Stomach smooth muscle (tissue), 2 donors: Measurements from ENCODE around the gene SLC4A3.

Experiments
- H3K27ac ChIP-seq: one replicate; pipeline ENCODE4 v1.7.0; 2013; ENCODE audit warnings: mild to moderate bottlenecking, low read length, inconsistent platforms
- H3K27me3 ChIP-seq, 2 donors: one replicate each; pipeline ENCODE4 v1.7.0; 2013; ENCODE audit warnings: low read length in 2 of 2; ENCODE audit not compliant: insufficient read depth in 2 of 2, control insufficient read depth in 1 of 2
- H3K36me3 ChIP-seq, 2 donors: one replicate each; pipeline ENCODE4 v1.7.0; 2013; ENCODE audit warnings: low read length in 2 of 2; ENCODE audit not compliant: control insufficient read depth in 2 of 2, insufficient read depth in 2 of 2
- H3K4me1 ChIP-seq: one replicate; pipeline ENCODE4 v1.7.0; 2013; ENCODE audit warnings: low read length; ENCODE audit not compliant: control insufficient read depth, insufficient read depth
- H3K4me3 ChIP-seq, 2 donors: one replicate each; pipeline ENCODE4 v1.7.0; 2013; ENCODE audit warnings: low read length in 2 of 2
- H3K9ac ChIP-seq, 2 donors: one replicate each; pipeline ENCODE4 v1.7.0; 2013; ENCODE audit warnings: low read length in 2 of 2, mild to moderate bottlenecking in 1 of 2
- H3K9me3 ChIP-seq, 2 donors: one replicate each; pipeline ENCODE4 v1.7.0; 2013; ENCODE audit warnings: low read length in 2 of 2; ENCODE audit not compliant: control insufficient read depth in 2 of 2
- donor health status: healthy.
- donor health status: Pancreatic carcinoma.

SLC4A3 gene

DNA sequence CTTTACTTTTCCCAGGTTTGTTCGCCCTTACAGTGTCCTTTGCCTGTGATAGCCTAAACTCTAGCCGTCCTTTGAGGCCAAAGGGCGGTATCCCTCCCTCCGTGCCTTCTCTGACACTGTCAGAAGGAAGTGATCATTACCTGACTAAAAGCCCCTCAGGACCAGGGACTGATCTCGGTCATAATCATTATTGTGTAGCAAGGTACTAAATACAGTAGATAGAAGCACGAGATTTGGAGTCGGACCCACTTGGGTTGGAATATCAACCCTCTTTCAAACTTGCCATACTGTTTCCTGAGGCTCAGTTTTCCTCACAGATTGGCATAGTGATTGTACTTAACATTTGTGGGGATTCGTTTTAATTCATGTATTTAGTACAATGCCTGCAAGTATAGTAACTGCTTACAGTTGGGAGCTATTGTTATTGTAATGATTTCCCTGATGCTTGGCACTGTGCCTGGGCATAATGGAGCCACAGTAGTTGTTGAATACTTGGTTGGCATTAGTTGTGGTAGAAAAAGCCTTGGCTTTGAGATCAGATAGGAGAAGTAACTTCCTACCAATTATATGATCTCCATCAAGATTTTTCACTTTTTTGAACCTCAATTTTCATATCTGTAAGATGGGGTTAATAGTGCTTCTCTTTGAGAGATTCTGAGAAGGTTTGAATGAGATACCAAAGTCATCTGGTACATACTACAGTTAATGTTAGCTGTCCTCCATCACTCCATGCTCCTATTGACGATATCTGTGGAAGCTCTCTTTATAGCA is 28.9 kb upstream of the SLC4A3 start:
- peak overlapping the region; percentile 85 to 90 for H3K9ac ChIP-seq
- H3K9me3 ChIP-seq: no peaks in the 10 kb centered on the region
- peak overlapping the region; percentile 96 for H3K4me3 ChIP-seq
- peaks cover 8 to 16% of the 10 kb centered on the region in 2 donors for H3K36me3 ChIP-seq
- no peaks in the 10 kb centered on the region for H3K27me3 ChIP-seq
- H3K4me1 ChIP-seq: peaks cover 9% of the 10 kb centered on the region
- H3K27ac ChIP-seq: peak overlapping the region; percentile 89

DNA sequence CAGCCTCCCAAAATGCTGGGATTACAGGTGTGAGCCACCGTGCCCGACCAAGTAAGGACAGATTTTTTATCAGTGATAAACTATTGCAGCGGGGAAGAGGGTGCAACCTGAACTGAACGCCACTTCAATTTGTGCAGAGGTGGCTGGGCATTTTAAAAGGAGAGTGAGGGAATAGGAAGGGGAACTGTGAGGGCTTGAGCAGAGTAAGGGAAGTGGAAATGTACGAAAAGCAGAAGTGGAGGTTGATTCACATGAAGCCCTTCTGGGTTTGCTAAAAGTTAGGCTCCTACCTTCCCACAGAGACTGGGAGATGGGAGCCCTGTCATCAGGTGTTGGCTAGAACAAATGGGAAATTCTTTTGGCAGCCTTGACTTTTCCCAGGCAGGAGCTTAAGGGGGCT is 23.7 kb upstream of the SLC4A3 start:
- Histone ChIP-seq H3K9me3 (no peaks in the 10 kb centered on the region), H3K27me3 (no peaks in the 10 kb centered on the region), H3K36me3 (peaks cover 18 to 39% of the 10 kb centered on the region in 2 donors), H3K9ac (no peak overlapping the region), H3K27ac (no peak overlapping the region), H3K4me3 (no peak overlapping the region), H3K4me1 (peaks cover under 1% of the 10 kb centered on the region)

DNA sequence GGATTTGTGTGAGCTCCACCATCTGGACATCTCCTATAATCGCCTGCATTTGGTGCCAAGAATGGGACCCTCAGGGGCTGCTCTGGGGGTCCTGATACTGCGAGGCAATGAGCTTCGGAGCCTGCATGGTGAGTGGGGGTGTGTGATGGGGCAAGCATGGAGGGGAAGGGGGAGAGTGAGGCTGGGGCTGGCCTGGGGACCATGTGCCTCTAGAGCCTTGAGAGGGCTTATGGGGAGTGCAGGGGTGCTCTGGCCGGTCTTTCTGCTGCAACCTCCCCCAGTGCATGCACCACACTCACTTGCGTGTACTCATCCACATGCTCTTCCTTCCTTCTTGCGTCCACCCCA is 21.8 kb upstream of the SLC4A3 start:
- Histone ChIP-seq H3K27ac (no peak overlapping the region), H3K36me3 (peaks cover 18 to 46% of the 10 kb centered on the region in 2 donors), H3K27me3 (no peaks in the 10 kb centered on the region), H3K9me3 (no peaks in the 10 kb centered on the region), H3K4me1 (no peaks in the 10 kb centered on the region), H3K9ac (no peak overlapping the region), H3K4me3 (no peak overlapping the region)

DNA sequence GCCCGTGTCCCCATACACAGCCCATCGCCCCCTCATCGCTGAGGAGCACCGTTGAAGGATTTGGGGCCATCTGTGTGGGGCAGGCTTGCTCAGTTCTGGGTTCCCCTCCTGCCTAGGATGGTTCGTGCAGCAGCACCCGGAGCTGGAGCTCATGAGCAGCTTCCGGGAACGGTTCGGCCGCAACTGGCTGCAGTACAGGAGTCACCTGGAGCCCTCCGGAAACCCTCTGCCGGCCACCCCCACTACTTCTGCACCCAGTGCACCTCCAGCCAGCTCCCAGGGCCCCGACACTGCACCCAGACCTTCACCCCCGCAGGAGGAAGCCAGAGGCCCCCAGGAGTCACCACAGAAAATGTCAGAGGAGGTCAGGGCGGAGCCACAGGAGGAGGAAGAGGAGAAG is 19.5 kb upstream of the SLC4A3 start:
- no peak overlapping the region for H3K9ac ChIP-seq
- H3K4me1 ChIP-seq: no peaks in the 10 kb centered on the region
- H3K9me3 ChIP-seq: no peaks in the 10 kb centered on the region
- peaks cover 16 to 37% of the 10 kb centered on the region in 2 donors for H3K36me3 ChIP-seq
- no peak overlapping the region for H3K4me3 ChIP-seq
- H3K27me3 ChIP-seq: no peaks in the 10 kb centered on the region
- no peak overlapping the region for H3K27ac ChIP-seq

DNA sequence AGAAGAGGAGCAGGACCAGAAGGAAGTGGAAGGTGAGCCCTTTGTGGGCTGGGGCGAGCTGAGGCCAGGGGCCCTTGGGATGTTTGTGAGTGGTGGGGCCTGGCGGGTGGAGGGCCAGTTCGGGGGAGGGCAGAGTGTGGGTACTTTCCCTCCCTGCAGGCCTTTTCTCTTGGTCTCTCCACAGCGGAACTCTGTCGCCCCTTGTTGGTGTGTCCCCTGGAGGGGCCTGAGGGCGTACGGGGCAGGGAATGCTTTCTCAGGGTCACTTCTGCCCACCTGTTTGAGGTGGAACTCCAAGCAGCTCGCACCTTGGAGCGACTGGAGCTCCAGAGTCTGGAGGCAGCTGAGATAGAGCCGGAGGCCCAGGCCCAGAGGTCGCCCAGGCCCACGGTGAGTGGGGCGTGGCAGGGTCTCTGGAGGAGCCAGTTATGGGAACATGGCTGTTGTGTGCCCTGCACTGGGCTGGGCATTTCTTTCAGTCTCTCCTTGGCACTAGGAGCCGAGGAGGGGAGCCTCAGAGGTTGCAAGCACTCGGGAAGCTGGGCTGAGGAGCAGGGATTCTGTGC is 18.9 kb upstream of the SLC4A3 start:
- no peaks in the 10 kb centered on the region for H3K4me1 ChIP-seq
- no peaks in the 10 kb centered on the region for H3K9me3 ChIP-seq
- no peaks in the 10 kb centered on the region for H3K27me3 ChIP-seq
- no peak overlapping the region for H3K27ac ChIP-seq
- no peak overlapping the region for H3K4me3 ChIP-seq
- H3K36me3 ChIP-seq: peaks cover 16 to 37% of the 10 kb centered on the region in 2 donors
- no peak overlapping the region for H3K9ac ChIP-seq

DNA sequence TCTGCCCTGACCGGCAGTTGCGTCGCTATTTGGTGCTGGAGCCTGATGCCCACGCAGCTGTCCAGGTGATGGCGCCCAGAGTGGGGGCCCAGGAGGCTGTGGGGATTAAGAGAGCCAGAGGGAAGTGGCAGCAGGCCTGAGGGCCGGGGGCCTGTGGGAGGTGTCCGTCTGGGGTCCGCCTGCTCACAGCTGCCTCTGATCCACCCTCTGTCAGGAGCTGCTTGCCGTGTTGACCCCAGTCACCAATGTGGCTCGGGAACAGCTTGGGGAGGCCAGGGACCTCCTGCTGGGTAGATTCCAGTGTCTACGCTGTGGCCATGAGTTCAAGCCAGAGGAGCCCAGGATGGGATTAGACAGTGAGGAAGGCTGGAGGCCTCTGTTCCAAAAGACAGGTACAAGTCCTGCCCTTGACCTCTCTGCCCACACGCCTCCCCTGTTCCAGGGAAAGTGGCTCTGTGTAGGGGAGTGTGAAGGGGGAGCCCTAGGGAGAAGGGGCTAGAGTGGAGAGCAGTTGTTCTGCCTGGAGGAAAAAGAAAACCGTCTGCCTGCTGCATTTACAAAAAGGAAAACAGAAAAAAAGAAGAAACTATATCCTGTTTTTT is 18.2 kb upstream of the SLC4A3 start:
- Histone ChIP-seq H3K27me3 (no peaks in the 10 kb centered on the region), H3K4me3 (no peak overlapping the region), H3K36me3 (peaks cover 15 to 35% of the 10 kb centered on the region in 2 donors), H3K9me3 (no peaks in the 10 kb centered on the region), H3K9ac (no peak overlapping the region), H3K4me1 (no peaks in the 10 kb centered on the region), H3K27ac (no peak overlapping the region)

DNA sequence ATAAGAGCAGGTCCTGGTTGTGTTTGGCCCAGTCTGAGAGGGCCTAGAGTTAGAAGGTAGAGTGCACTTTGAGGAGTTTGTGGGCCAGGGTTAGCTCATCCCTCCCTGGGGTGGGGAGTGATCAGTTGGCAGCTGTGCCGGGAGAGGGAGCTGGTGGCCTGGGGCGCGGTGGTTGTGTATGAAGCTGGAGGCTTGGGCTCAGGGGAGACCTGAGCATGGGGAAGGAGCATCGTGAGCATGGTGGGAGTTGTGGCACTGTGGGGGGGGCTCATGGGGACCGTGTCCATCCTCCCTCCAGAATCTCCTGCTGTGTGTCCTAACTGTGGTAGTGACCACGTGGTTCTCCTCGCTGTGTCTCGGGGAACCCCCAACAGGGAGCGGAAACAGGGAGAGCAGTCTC is 16.1 kb upstream of the SLC4A3 start:
- H3K9me3 ChIP-seq: no peaks in the 10 kb centered on the region
- H3K4me3 ChIP-seq: no peak overlapping the region
- no peaks in the 10 kb centered on the region for H3K27me3 ChIP-seq
- H3K36me3 ChIP-seq: peaks cover 17 to 33% of the 10 kb centered on the region in 2 donors
- no peaks in the 10 kb centered on the region for H3K4me1 ChIP-seq
- no peak overlapping the region for H3K9ac ChIP-seq
- no peak overlapping the region for H3K27ac ChIP-seq

DNA sequence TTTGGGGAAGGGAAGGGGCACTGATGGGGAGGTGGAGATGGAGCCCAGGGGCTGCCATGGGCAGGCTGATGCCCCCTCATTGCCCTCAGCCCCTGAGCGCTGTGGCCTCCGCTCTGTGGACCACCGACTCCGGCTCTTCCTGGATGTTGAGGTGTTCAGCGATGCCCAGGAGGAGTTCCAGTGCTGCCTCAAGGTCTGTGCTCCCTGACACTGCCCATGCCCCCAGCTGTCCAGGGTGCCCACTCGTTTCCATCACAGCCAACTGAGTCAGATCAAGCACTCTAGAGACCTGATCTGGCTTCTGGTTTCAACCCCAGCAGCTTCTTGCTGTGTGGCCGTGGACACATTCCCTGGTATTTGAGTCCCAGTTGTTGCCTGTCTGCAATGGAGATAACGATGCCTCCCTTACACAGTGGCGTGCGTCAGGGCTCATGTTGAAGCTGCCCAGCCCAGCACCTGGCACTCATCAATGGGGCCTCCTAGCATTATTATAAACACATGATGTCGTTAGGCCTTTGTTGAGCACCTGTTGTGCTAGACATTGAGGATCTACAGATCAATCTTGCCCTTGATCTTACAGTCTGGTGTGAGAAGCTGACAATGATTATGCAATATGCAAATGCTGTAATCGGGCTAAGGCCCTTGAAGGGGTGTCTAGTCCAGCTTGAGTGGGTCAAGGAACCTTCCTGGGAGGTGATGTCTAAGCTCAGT is 15.4 kb upstream of the SLC4A3 start:
- peaks cover 17 to 25% of the 10 kb centered on the region in 2 donors for H3K36me3 ChIP-seq

DNA sequence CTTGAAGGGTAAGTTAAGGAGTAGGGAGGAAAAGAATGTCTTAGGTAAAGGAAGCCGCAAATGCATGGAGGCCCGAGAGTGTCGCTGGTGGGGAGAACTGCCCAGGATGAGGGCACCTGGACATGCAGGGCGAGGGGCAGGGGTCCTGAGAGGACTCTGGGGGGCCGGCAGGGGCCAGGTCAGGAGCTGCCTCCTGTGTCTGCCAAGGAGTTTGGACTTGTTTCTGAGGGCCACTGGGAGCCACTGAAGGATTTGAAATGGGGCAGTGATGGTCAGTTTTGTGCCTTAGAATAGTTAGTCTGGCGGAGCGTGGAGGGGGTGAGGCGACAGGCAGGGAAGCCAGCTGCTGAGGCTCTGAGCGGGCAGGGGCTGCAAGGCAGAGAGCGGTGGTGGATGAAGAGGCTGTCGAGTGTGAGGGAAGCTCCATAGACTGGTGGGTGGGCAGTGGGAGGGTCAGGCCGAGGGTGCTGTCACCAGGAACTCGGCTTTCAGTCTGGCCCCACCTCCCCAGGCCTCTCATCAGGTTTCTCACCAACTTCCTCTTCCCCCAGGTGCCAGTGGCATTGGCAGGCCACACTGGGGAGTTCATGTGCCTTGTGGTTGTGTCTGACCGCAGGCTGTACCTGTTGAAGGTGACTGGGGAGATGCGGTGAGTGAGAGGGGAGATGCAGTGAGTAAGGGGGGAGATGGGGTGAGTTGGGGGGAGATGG is 14.7 kb upstream of the SLC4A3 start:
- Histone ChIP-seq H3K9me3 (no peaks in the 10 kb centered on the region), H3K4me1 (no peaks in the 10 kb centered on the region), H3K36me3 (peaks cover 15 to 25% of the 10 kb centered on the region in 2 donors), H3K9ac (no peak overlapping the region), H3K4me3 (no peak overlapping the region), H3K27ac (no peak overlapping the region), H3K27me3 (no peaks in the 10 kb centered on the region)

More for the DNA sequence above, 15.4 kb upstream of the SLC4A3 start:
- no peaks in the 10 kb centered on the region for H3K9me3 ChIP-seq
- no peaks in the 10 kb centered on the region for H3K4me1 ChIP-seq
- no peaks in the 10 kb centered on the region for H3K27me3 ChIP-seq
- H3K4me3 ChIP-seq: no peak overlapping the region
- H3K27ac ChIP-seq: no peak overlapping the region
- H3K9ac ChIP-seq: no peak overlapping the region

DNA sequence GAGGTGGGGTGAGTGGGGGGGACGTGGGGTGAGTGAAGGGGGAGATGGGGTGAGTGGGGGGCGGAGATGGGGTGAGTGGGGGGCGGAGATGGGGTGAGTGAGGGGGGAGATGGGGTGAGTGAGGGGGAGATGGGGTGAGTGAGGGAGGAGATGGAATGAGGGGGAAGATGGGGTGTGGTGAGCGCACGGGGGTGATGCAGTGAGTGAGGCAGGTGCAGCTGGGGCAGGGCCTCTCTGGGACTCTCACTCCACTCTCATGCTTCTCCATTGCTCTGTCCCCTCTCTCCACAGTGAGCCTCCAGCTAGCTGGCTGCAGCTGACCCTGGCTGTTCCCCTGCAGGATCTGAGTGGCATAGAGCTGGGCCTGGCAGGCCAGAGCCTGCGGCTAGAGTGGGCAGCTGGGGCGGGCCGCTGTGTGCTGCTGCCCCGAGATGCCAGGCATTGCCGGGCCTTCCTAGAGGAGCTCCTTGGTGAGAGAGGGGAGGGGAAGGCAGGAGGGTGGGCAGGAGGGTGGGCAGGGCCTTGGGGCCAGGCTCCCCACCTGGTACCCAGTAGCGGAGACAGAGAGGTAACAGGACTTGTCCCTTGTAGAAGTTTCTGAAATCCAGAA is 13.9 kb upstream of the SLC4A3 start:
- no peak overlapping the region for H3K4me3 ChIP-seq
- no peaks in the 10 kb centered on the region for H3K27me3 ChIP-seq
- peaks cover under 1% of the 10 kb centered on the region for H3K4me1 ChIP-seq
- no peak overlapping the region for H3K9ac ChIP-seq
- no peak overlapping the region for H3K27ac ChIP-seq
- no peaks in the 10 kb centered on the region for H3K9me3 ChIP-seq
- H3K36me3 ChIP-seq: peaks cover 11 to 22% of the 10 kb centered on the region in 2 donors
